K562 (cell line): ENCODE measurements around the gene TMEM200A. TPM values are rescaled to one million over a fixed set of nuclear protein-coding genes. Genes with fewer than 3 reads are reported as not detected.

ENCODE experiments used
- ATAC-seq: fragments of 200-7000 bp; cut with Tn5 transposase; 3 replicates; pipeline ENCODE4 v1.9.1; 2020; ENCODE audit warnings: moderate library complexity
- BruUV-seq: library from RNA; stranded (reverse); fragments of 400-500 nt; replicated peaks from 2 replicates; lab custom pipeline; 2021; lab: Mats Ljungman, UMichigan
- CTCF ChIA-PET: fragments of 300-600 bp; formaldehyde crosslinking; extraction: SDS; loops from one replicate; lab custom pipeline; 2021; ENCODE audit warnings: low intra/inter-chr PET ratio; lab: Yijun Ruan, JAX
- POLR2A ChIA-PET: fragments of 300-600, 350-650 bp; sonication (Branson Sonifier 250); formaldehyde crosslinking; extraction: SDS; loops from one replicate; lab custom pipeline; 2021; ENCODE audit warnings: antibody characterized with exemption, inconsistent platforms; lab: Yijun Ruan, JAX
- DNase-seq, 4 experiments: peaks; one replicate each; pipeline versions ENCODE4 v3.0.0 to v3.0.0-alpha.2; 2011 to 2018; ENCODE audit warnings: low spot score in 3 of 4, mixed read lengths in 3 of 4; ENCODE audit errors: extremely low read depth in 1 of 4
- FAIRE-seq: peaks from 2 replicates; lab custom pipeline; 2011; peaks lifted over from hg19 to GRCh38; lab: Jason Lieb, UNC
- H2AFZ ChIP-seq: 2 replicates; pipeline ENCODE4 v1.6.0; 2011; ENCODE audit warnings: low read depth, low read length, control low read depth, inconsistent platforms
- H3K27ac ChIP-seq: fragments of 200-600 bp; 3 replicates; pipeline ENCODE4 v1.8.0; 2011; ENCODE audit warnings: low read depth, mild to moderate bottlenecking, control low read depth, inconsistent platforms, low read length, moderate library complexity, mixed read lengths; ENCODE audit errors: extremely low read depth
- H3K27me3 ChIP-seq, 2 experiments: fragments of 300-600 bp in 1 of 2; 2 replicates in 1 of 2; 3 replicates in 1 of 2; pipeline versions ENCODE4 v1.6.0 to v1.8.0; 2011; ENCODE audit warnings: inconsistent platforms in 2 of 2, low read length in 2 of 2, mild to moderate bottlenecking in 1 of 2, mixed read lengths in 1 of 2, moderate library complexity in 1 of 2; ENCODE audit not compliant: control insufficient read depth in 2 of 2, insufficient read depth in 2 of 2
- H3K36me3 ChIP-seq: fragments of 300-600 bp; 3 replicates; pipeline ENCODE4 v1.8.0; 2011; ENCODE audit warnings: mild to moderate bottlenecking, low read length, inconsistent platforms; ENCODE audit not compliant: control insufficient read depth, insufficient read depth
- H3K4me1 ChIP-seq, 2 experiments: fragments of 200-600 bp in 1 of 2; replicated peaks in 1 of 2; 2 replicates in 1 of 2; 3 replicates in 1 of 2; pipeline versions ENCODE4 v1.5.1 to v1.8.0; 2011; ENCODE audit warnings: inconsistent platforms in 2 of 2, low read length in 2 of 2, mild to moderate bottlenecking in 1 of 2, mixed read lengths in 1 of 2, moderate library complexity in 1 of 2; ENCODE audit not compliant: control insufficient read depth in 2 of 2, insufficient read depth in 2 of 2
- H3K4me2 ChIP-seq: 2 replicates; pipeline ENCODE4 v1.6.1; 2011; ENCODE audit warnings: low read length, control low read depth, inconsistent platforms, mixed read lengths; ENCODE audit not compliant: insufficient read depth
- H3K4me3 ChIP-seq: fragments of 200-600 bp; sonication (generic), shearing (Covaris generic); 2 replicates; pipeline ENCODE4 v1.5.1; 2016; ENCODE audit warnings: control low read depth, inconsistent platforms
- H3K79me2 ChIP-seq: fragments of 200-600 bp; 3 replicates; pipeline ENCODE4 v1.8.0; 2011; ENCODE audit warnings: low read length, inconsistent platforms; ENCODE audit not compliant: control insufficient read depth, insufficient read depth
- H3K9ac ChIP-seq, 2 experiments: 2 replicates each; pipeline versions ENCODE4 v1.6.0 to v1.6.1; 2011; ENCODE audit warnings: low read depth in 2 of 2, low read length in 2 of 2, control low read depth in 1 of 2, inconsistent platforms in 1 of 2, mild to moderate bottlenecking in 1 of 2, mixed read lengths in 1 of 2; ENCODE audit not compliant: insufficient read depth in 1 of 2
- H3K9me1 ChIP-seq: one replicate; pipeline ENCODE4 v1.6.0; 2011; ENCODE audit warnings: inconsistent platforms, mild to moderate bottlenecking, low read length, moderate library complexity; ENCODE audit not compliant: control insufficient read depth, insufficient read depth
- H3K9me3 ChIP-seq: replicated peaks from 2 replicates; pipeline ENCODE4 v1.5.1; 2011; ENCODE audit warnings: low read depth, low read length, inconsistent platforms; ENCODE audit not compliant: control insufficient read depth, insufficient read depth
- H4K20me1 ChIP-seq: replicated peaks from 2 replicates; pipeline ENCODE4 v1.6.1; 2011; ENCODE audit warnings: low read length, inconsistent platforms, mixed read lengths; ENCODE audit not compliant: control insufficient read depth, insufficient read depth
- FOXM1 ChIP-seq, 2 experiments: fragments of 450-650 bp in 1 of 2; sonication (generic) in 1 of 2; formaldehyde crosslinking in 1 of 2; IDR thresholded peaks; 2 replicates each; pipeline versions ENCODE4 v1.6.1 to v1.9.0; 2017 to 2022; ENCODE audit warnings: low read depth in 2 of 2, mild to moderate bottlenecking in 2 of 2, missing genetic modification reagents in 1 of 2, moderate library complexity in 1 of 2
- HIVEP1 ChIP-seq: fragments of 250-450 bp; sonication (Bioruptor Pico); IDR thresholded peaks from 2 replicates; pipeline ENCODE4 v1.4.0; 2020; ENCODE audit warnings: mild to moderate bottlenecking
- ID3 ChIP-seq, 2 experiments: fragments of 250-450 bp in 1 of 2; fragments of 450-650 bp in 1 of 2; sonication (Bioruptor Pico) in 1 of 2; IDR thresholded peaks; 2 replicates each; pipeline versions ENCODE4 v1.6.1 to v1.8.0; 2016 to 2021; ENCODE audit warnings: mild to moderate bottlenecking in 2 of 2, moderate library complexity in 2 of 2, missing compliant biosample characterization in 1 of 2, missing genetic modification characterization in 1 of 2
- MIER1 ChIP-seq: fragments of 450-650 bp; IDR thresholded peaks from 2 replicates; pipeline ENCODE4 v1.6.1; 2016; ENCODE audit warnings: antibody characterized with exemption, mild to moderate bottlenecking, low read depth
- MXI1 ChIP-seq: IDR thresholded peaks from 2 replicates; pipeline ENCODE4 v1.6.1; 2011; ENCODE audit warnings: low read depth, mild to moderate bottlenecking, improper control_type of control experiment, low read length
- NFE2L1 ChIP-seq: fragments of 450-650 bp; IDR thresholded peaks from 2 replicates; pipeline ENCODE4 v1.6.1; 2016; ENCODE audit warnings: missing genetic modification characterization, low read depth, mild to moderate bottlenecking, missing compliant biosample characterization, moderate library complexity, borderline replicate concordance
- NR2C1 ChIP-seq, 2 experiments: fragments of 450-650 bp; IDR thresholded peaks; 2 replicates each; pipeline ENCODE4 v1.6.1; 2017; ENCODE audit warnings: mild to moderate bottlenecking in 2 of 2, antibody characterized with exemption in 1 of 2, inconsistent platforms in 1 of 2, missing compliant biosample characterization in 1 of 2, missing genetic modification characterization in 1 of 2
- NR2C2 ChIP-seq, 2 experiments: fragments of 200-800 bp in 1 of 2; sonication (Bioruptor generic) in 1 of 2; sonication (generic) in 1 of 2; formaldehyde crosslinking in 1 of 2; IDR thresholded peaks; 2 replicates each; pipeline versions ENCODE4 v1.6.1 to v1.8.0; 2016 to 2022; ENCODE audit warnings: mild to moderate bottlenecking in 1 of 2, missing compliant biosample characterization in 1 of 2, missing genetic modification characterization in 1 of 2, missing genetic modification reagents in 1 of 2
- RB1 ChIP-seq: fragments of 450-650 bp; IDR thresholded peaks from 2 replicates; pipeline ENCODE4 v1.6.1; 2017; ENCODE audit warnings: low read depth, mild to moderate bottlenecking
- RBM34 ChIP-seq: fragments of 200-400 bp; formaldehyde crosslinking; IDR thresholded peaks from 2 replicates; pipeline ENCODE4 v1.6.1; 2018; ENCODE audit warnings: low read length, borderline replicate concordance; ENCODE audit not compliant: insufficient read depth
- SAFB2 ChIP-seq: fragments of 200-400 bp; formaldehyde crosslinking; IDR thresholded peaks from 2 replicates; pipeline ENCODE4 v1.6.1; 2018; ENCODE audit warnings: borderline replicate concordance, low read length, low read depth, moderate library complexity; ENCODE audit not compliant: severe bottlenecking
- TEAD4 ChIP-seq, 2 experiments: sonication (generic) in 1 of 2; formaldehyde crosslinking in 1 of 2; IDR thresholded peaks; 2 replicates each; pipeline versions ENCODE4 v1.6.1 to v1.8.0; 2012 to 2022; ENCODE audit warnings: borderline replicate concordance in 1 of 2, inconsistent platforms in 1 of 2, low read length in 1 of 2, mild to moderate bottlenecking in 1 of 2, missing genetic modification reagents in 1 of 2
- THAP7 ChIP-seq: fragments of 250-450 bp; sonication (Bioruptor Pico); IDR thresholded peaks from 2 replicates; pipeline ENCODE4 v1.5.0; 2021
- USF2 ChIP-seq: sonication (generic); formaldehyde crosslinking; IDR thresholded peaks from 2 replicates; pipeline ENCODE4 v1.5.0; 2020; ENCODE audit warnings: missing genetic modification reagents
- ZMIZ1 ChIP-seq, 2 experiments: fragments of 150-350 bp in 1 of 2; IDR thresholded peaks; 2 replicates each; pipeline ENCODE4 v1.6.1; 2012 to 2016; ENCODE audit warnings: low read depth in 2 of 2, low read length in 2 of 2, mild to moderate bottlenecking in 1 of 2, moderate library complexity in 1 of 2
- WGBS: fragments of 100-300 bp; shearing (Covaris generic); methylation state at CpG from one replicate; pipeline ENCODE4 v1.1.6; 2016; ENCODE audit warnings: low coverage, mixed read lengths; ENCODE audit not compliant: insufficient coverage; ENCODE audit errors: missing lambda C conversion rate; 5-methylcytosine and 5-hydroxymethylcytosine counted together
- in situ Hi-C: fragments of 300-500 bp; cut with MboI; formaldehyde crosslinking; loops from 4 replicates; pipeline ENCODE4 v1.15.0; 2018; ENCODE audit warnings: inconsistent platforms, mixed read lengths
- intact Hi-C: fragments of 100-400 bp; cut with micrococcal nuclease; formaldehyde crosslinking; loops from 2 replicates; pipeline ENCODE4 v1.14.2; 2022
- polyA plus RNA-seq, 8 experiments: library from polyadenylated mRNA; depleted of rRNA in 4 of 8; stranded (reverse) in 5 of 8; unstranded in 3 of 8; fragments of >200 nt; fragmentation: Nextera tagmentation in 2 of 8; fragmentation: Illumina TruSeq in 1 of 8; extraction: Ambion mirVana in 2 of 8; extraction: Trizol in 1 of 8; gene quantifications; 2 replicates each; pipeline versions ENCODE4 v1.2.1 to v1.2.3, GENCODE V29; 2011 to 2014; ENCODE audit warnings: inconsistent platforms in 1 of 8, missing spikeins in 1 of 8
- total RNA-seq, 7 experiments: library from RNA; depleted of rRNA in 6 of 7; stranded (reverse); fragments of >200 nt in 6 of 7; fragmentation: Illumina TruSeq in 2 of 7; extraction: Trizol in 2 of 7; gene quantifications; 2 replicates each; pipeline versions ENCODE4 v1.2.1 to v1.2.3, GENCODE V29; 2011 to 2021; ENCODE audit warnings: low replicate concordance in 1 of 7

TMEM200A gene
- total and polyA plus RNA-seq, 9 of the 15 experiments (the other 6 are each of a cell fraction or from before 2014, with no cell fraction given), result 0.04 TPM; not detected in 8

GRCh38 chr6:130368576-130368975 lies 2.8 kb downstream of the TMEM200A start:
- no peaks in the 10 kb centered on the region for H4K20me1 ChIP-seq
- no peak overlapping the region for H2AFZ ChIP-seq
- in situ Hi-C loops (no loop called here), intact Hi-C loops (no loop called here)
- no peak overlapping the region for H3K9ac ChIP-seq
- no peaks in the 10 kb centered on the region for H3K9me1 ChIP-seq
- H3K79me2 ChIP-seq, result no peaks in the 10 kb centered on the region
- ChIA-PET POLR2A (no interaction called here), CTCF (no interaction called here)
- no peak overlapping the region for H3K4me3 ChIP-seq
- no peak for FAIRE-seq
- no peaks in the 10 kb centered on the region for H3K36me3 ChIP-seq
- H3K4me2 ChIP-seq, result no peak overlapping the region
- 0% methylated on average over 1 of the region's 1 CpG for WGBS
- no TSS peak for BruUV-seq
- H3K27me3 ChIP-seq, result peaks cover 0 to 12% of the 10 kb centered on the region in 2 experiments; a peak in 4 of 5 replicates
- no peak for DNase-seq
- peaks cover 0 to 17% of the 10 kb centered on the region in 2 experiments; a peak in 2 of 5 replicates for H3K4me1 ChIP-seq
- ATAC-seq, result no peak
- no peaks in the 10 kb centered on the region for H3K9me3 ChIP-seq
- H3K27ac ChIP-seq, result no peak overlapping the region
- no peak for TF ChIP-seq NR2C1 (IDR thresholded peaks at IDR 0.05)
- TF ChIP-seq NR2C1 (tag; IDR thresholded peaks at IDR 0.05), result no peak
- TF ChIP-seq THAP7 (CRISPR knock-in tag), result no peak
- TF ChIP-seq ID3 (CRISPR knock-in tag; IDR thresholded peaks at IDR 0.05), result no peak
- TF ChIP-seq ID3 (tag; IDR thresholded peaks at IDR 0.05), result no peak
- no peak for TF ChIP-seq TEAD4 (IDR thresholded peaks at IDR 0.05; ENCODE audit: low read length)
- TF ChIP-seq TEAD4 (CRISPR knock-in tag; IDR thresholded peaks at IDR 0.05; ENCODE audit: borderline replicate concordance), result no peak
- no peak for TF ChIP-seq NR2C2 (CRISPR knock-in tag; IDR thresholded peaks at IDR 0.05)
- no peak for TF ChIP-seq NR2C2 (tag; IDR thresholded peaks at IDR 0.05)
- no peak for TF ChIP-seq NFE2L1 (tag)
- no peak for TF ChIP-seq HIVEP1 (CRISPR knock-in tag)
- no peak for TF ChIP-seq USF2 (CRISPR knock-in tag)
- TF ChIP-seq RB1, result no peak
- no peak for TF ChIP-seq FOXM1 (IDR thresholded peaks at IDR 0.05; ENCODE audit: low read depth)
- TF ChIP-seq FOXM1 (CRISPR knock-in tag; IDR thresholded peaks at IDR 0.05; ENCODE audit: low read depth), result no peak
- TF ChIP-seq MXI1, result no peak
- TF ChIP-seq ZMIZ1 (IDR thresholded peaks at IDR 0.05; ENCODE audit: low read depth in 2 of 2, low read length in 2 of 2), result no peak
- TF ChIP-seq MIER1, result no peak
- no peak for TF ChIP-seq RBM34
- no peak for TF ChIP-seq SAFB2
